Stimulated activated CD4-positive, alpha-beta T cell treated with anti-CD3 and anti-CD28 coated beads, Interleukin-12 subunit alpha, Interleukin-12 subunit beta, amount 100 ng/mL, for 24 hours (primary cell): ENCODE measurements around the gene UBE4B.
"Not testable (repeated sequence)": the region's sequence is repeated elsewhere in the genome, so short reads cannot be mapped to it uniquely, and the experiment has no call there.

Experiments
- DNase-seq, 2 experiments: peaks; one replicate each; pipeline ENCODE4 v3.0.0-alpha.2; 2020; ENCODE audit warnings: low read depth in 2 of 2

The UBE4B gene

GRCh38 chr1:10032590-10033358 is at the start of gene UBE4B:
UBE4B (plus strand) TSS chr1:10032958; CDS start chr1:10033671, 713 bp downstream.
- DNase-seq = peak; percentile 96 to 97

GRCh38 chr1:9984253-9984652 is 48.5 kb upstream of the UBE4B start:
- no peak for DNase-seq

- no peak for DNase-seq
Measured at GRCh38 chr1:9985001-9985400, 47.8 kb upstream of the UBE4B start.

DNA sequence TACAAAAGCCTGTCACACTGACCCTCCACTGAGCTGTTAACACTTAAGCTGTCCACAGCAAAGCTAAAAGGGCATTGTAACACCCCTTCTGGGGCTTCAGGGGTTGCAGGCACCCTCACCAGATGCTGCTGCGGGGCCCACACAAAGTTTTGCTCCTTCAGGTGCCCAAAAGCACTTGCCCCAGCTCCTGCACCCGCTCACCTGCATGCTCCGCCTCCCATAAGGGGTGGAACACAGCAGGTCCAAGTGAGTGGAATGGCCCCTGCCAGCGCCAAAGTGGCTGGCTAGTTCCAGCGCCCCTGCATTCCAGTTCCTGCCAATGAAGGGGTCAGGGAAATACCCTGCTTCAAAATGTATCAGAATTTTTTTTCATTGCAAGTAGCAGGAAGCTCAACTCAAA is 43.0 kb upstream of the UBE4B start:
- no peak for DNase-seq

GRCh38 chr1:9990944-9991343 is 41.8 kb upstream of the UBE4B start:
- no peak for DNase-seq

GRCh38 chr1:9992910-9993309 is 39.8 kb upstream of the UBE4B start:
- no peak for DNase-seq

- no peak for DNase-seq
Measured at GRCh38 chr1:9993561-9994075, 39.1 kb upstream of the UBE4B start.

- no peak for DNase-seq
Measured at GRCh38 chr1:9996624-9997582, 35.9 kb upstream of the UBE4B start, which contains the start of gene RBP7. RBP7 (plus strand) TSS chr1:9997228; CDS start chr1:9997259, 31 bp downstream.

DNA sequence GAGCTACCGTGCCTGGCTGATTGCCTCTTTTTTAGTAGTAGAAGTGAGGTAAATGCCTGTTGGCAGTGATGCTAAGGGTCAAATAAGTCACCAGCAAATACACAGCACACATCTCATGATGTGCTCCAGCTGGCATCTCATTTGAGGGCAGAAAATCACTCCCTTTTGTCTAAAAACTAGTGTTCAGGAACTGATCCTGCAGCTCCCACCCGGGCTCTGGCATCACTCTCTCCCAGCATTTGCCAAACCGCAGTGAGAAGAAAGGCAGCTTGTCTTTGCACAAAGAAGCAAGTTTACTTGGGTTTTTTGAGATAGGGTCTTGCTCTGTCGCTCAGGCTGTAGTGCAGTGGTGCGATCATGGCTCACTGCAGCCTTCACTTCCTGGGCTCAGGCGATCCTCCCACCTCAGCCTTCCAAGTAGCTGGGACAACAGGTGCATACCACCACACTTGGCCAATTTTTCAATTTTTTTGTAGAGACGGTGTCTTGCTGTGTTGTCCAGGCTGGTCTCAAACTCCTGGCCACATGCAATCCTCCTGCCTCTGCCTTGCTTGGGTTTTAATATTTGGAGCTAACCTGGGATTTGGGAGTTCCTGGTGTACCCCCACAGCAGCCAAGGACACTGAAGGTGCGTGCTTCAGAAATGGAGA is 31.6 kb upstream of the UBE4B start:
- DNase-seq = no peak

DNA sequence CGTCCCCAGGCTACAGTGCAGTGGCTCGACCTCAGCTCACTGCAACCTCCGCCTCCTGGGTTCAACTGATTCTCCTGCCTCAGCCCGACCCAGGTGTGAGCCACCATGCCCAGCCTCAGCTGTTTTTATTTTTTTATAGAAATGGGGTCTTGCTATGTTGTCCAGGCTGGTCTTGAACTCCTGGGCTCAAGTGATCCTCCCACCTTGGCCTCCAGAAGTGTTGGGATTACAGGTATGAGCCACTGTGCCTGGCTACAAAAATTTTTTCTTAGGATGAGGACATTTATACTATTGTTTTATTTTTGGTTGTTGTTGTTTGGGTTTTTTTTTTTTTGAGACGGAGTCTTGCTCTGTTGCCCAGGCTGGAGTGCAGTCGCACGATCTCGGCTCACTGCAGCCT is 27.5 kb upstream of the UBE4B start:
- not testable (repeated sequence) for DNase-seq

DNA sequence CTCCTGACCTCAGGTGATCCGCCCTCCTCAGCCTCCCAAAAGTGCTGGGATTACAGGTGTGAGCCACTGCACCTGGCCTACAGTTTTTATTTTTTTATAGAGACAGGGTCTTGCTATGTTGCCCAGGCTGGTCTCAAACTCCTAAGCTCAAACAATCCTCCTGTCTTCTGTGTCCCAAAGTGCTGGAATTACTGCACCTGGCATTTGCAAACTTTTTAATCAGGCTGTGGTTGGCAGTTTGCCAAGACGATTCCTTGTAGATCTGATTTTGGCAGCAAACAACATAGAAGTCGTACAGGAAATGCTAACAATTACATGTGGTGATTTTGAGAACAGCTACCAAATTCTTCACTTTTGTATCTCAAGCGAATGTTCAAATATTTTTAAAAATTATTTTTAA is 25.6 kb upstream of the UBE4B start:
- DNase-seq = no peak

DNA sequence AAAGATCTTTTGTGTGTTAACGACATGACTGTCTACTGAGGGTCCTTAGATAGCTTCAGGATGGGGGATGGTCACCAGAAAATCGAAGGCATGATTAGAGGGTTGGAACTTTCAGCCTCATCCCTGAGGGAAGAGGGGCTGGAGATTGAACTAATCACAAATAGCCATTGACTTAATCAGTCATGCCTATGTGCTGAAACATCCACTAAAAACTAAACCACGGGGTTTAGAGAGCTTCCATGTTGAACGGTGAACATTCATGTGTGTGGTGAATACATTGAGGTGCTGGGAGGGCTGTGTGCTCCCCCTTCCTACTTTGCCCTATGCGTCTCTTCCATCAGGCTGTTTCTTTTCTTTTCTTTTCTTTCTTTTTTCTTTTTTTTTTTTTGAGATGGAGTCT is 18.7 kb upstream of the UBE4B start:
- DNase-seq = no peak

DNA sequence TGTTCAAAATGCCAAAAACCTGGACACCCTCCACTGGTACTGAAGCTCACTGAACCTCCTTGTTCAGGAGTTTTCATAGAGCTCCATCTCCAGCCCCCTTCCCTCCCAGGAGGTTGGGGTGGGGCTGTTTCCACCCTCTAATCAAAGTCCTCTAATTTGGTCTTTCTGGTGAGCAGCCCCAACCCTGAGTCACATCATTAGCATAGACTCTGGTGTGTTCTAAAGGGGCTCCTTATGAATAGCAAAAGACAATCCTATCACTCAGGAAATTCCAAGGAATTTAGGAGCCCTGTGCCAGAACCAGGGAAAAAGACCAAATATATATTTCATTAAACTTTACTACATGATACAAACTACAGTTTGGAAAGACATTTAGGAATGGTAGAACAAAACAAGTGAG is 13.2 kb upstream of the UBE4B start:
- no peak for DNase-seq

GRCh38 chr1:10020086-10020485 is 12.7 kb upstream of the UBE4B start:
- DNase-seq = no peak

DNA sequence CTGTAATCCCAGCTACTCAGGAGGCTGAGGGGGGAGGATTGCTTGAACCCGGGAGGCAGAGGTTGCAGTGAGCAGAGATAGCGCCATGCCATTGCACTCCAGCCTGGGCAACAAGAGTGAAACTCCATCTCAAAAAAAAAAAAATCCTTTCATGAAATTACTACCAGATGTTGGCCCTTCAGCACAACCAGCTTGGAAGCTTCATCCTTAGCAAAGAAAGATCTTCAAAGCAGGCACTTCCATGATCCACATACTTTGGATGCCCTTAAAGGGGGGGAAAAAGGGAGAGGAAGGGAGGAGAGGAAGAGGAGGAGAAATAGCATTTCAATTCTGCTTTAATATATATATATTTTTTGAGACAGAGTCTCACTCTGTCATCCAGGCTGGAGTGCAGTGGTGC is 12.1 kb upstream of the UBE4B start:
- DNase-seq = not testable (repeated sequence)

- not testable (repeated sequence) for DNase-seq
Measured at GRCh38 chr1:10021992-10022391, 10.8 kb upstream of the UBE4B start.

DNA sequence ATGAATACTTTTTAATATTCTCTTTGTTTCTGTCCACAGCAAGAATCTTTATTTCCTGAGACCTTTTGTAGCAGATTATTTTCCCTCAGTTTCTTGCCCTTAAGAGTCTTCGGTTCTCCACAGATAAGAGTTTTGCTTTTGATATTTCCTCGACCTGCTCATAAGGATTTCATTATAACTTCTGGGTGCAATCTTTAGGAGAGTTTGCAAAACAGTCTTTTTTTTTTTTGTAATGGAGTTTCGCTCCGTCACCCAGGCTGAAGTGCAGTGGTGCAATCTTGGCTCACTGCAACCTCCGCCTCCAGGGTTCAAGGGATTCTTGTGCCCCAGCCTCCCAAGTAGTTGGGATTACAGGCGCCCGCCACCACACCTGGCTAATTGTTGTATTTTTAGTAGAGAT is 10.1 kb upstream of the UBE4B start:
- DNase-seq = no peak

DNA sequence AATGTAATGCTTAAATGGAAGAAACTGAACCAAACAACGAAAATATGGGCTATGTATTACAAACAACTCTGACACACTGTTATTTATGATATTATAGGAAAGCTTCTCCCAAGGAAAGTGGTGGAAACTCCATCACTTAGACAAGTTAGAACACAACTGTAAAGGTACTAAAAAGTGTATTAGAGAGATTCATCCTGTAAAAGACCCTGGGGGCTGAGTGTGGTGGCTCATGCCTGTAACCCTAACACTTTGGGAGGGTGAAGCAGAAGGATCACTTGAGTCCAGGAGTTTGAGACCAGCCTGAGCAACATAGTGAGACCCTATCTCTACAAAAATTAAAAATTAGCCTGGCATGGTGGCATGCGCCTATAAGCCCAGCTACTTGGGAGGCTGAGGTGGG is 7.4 kb upstream of the UBE4B start:
- no peak for DNase-seq

- no peak for DNase-seq
Measured at GRCh38 chr1:10027027-10027426, 5.7 kb upstream of the UBE4B start.

- not testable (repeated sequence) for DNase-seq
Measured at GRCh38 chr1:10028956-10029500, 3.7 kb upstream of the UBE4B start.

GRCh38 chr1:10031461-10031860 is 1.3 kb upstream of the UBE4B start:
- no peak for DNase-seq
